GM12874 (cell line): ENCODE data around the gene QRICH1.

Experiments used
- TF ChIP-seq, protein P1 (sequence below): IDR thresholded peaks from 2 replicates; pipeline ENCODE4 v1.5.1; 2011; ENCODE audit warnings: low read depth, mild to moderate bottlenecking, control low read depth, low read length, moderate library complexity; ENCODE audit not compliant: insufficient read depth

QRICH1 gene

GRCh38 chr3:49112262-49112661 lies 18.4 kb upstream of the QRICH1 start:
- TF ChIP-seq, protein P1, sequence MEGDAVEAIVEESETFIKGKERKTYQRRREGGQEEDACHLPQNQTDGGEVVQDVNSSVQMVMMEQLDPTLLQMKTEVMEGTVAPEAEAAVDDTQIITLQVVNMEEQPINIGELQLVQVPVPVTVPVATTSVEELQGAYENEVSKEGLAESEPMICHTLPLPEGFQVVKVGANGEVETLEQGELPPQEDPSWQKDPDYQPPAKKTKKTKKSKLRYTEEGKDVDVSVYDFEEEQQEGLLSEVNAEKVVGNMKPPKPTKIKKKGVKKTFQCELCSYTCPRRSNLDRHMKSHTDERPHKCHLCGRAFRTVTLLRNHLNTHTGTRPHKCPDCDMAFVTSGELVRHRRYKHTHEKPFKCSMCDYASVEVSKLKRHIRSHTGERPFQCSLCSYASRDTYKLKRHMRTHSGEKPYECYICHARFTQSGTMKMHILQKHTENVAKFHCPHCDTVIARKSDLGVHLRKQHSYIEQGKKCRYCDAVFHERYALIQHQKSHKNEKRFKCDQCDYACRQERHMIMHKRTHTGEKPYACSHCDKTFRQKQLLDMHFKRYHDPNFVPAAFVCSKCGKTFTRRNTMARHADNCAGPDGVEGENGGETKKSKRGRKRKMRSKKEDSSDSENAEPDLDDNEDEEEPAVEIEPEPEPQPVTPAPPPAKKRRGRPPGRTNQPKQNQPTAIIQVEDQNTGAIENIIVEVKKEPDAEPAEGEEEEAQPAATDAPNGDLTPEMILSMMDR, result no peak

DNA sequence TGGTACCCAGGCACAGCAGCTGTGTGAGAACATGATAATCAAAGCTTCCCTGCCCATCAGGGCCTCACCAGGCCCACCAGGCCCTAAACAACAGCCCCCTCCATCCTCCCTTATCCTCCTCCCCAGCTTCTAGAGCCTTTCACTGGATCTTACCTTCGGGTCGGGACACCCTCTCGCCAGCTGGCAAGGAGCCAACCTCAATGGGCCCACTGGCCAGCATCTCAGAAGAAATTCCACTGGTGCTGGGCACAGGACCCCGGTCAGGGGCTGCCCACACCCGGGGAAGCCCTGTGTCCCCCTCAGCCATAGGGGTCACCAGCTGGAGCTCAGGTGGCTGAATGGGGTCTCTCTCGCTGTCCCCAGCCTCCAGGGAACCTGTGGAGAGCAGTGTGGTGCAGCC lies 17.5 kb upstream of the QRICH1 start:
- TF ChIP-seq, protein P1, result no peak

GRCh38 chr3:49110780-49111179 lies 16.9 kb upstream of the QRICH1 start:
- TF ChIP-seq, protein P1, result no peak

DNA sequence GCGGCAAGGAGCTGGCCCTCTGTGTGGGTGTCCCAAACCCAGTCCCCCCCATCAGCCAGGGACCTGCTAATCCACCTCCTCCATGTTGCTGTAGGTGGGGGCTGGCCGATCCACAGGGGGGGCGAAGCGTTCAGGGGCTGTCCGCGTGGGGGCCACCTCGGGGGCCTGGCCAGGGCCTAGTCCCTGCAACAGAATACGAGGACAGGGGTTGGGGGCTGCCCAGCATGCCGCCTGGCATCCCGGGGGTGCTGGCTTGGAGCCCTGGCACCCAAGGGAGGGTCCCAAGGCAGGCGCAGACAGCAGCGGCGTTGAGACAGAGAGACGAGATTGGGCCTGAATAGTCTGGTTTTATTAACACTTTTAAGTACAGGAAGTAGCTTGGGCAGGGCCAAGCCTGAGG lies 14.5 kb upstream of the QRICH1 start:
- TF ChIP-seq, protein P1, result no peak

GRCh38 chr3:49104427-49105291 lies 10.8 kb upstream of the QRICH1 start, which contains the start of gene QARS1:
Gene QARS1 (minus strand): TSS chr3:49104757. CDS start chr3:49104733, 24 bp downstream.
- TF ChIP-seq, protein P1, result no peak

DNA sequence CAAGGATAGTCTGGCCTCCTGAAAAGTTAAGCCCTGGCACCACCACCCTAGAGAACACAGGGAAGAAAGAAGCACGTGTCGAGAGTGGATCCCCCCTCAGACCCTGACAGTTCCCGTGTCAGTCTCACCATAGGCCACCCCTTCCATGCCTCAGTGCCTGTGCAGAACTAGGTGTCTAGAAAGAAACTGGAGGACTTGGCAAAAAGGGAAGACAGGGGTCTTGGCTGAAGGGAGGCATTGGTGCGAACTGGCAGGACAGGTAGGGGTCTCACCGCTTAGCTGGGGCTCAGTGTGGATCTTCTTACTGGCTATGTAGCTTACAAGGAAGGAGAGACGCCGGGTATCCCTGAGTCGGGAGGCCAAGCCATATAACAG lies 10.2 kb upstream of the QRICH1 start:
- TF ChIP-seq, protein P1, result no peak

- TF ChIP-seq, protein P1, result no peak
Observed at GRCh38 chr3:49100046-49100615, 6.3 kb upstream of the QRICH1 start.
